HEK293 (cell line): ENCODE data around the gene CDH12.

ENCODE experiments used
- BCL11A ChIP-seq: fragments of 450-650 bp; formaldehyde crosslinking; IDR thresholded peaks from 2 replicates; pipeline ENCODE4 v1.5.1; 2016; ENCODE audit warnings: low read depth, missing biosample characterization, missing genetic modification characterization
- CTCF ChIP-seq: fragments of 450-650 bp; formaldehyde crosslinking; IDR thresholded peaks from 2 replicates; pipeline ENCODE4 v1.5.1; 2016; ENCODE audit warnings: missing biosample characterization, missing genetic modification characterization
- HOXD13 ChIP-seq: sonication (generic); formaldehyde crosslinking; IDR thresholded peaks from 2 replicates; pipeline ENCODE4 v1.8.0; 2022; ENCODE audit warnings: missing genetic modification reagents, borderline replicate concordance
- REST ChIP-seq: fragments of 450-650 bp; formaldehyde crosslinking; IDR thresholded peaks from 2 replicates; pipeline ENCODE4 v1.5.1; 2016; ENCODE audit warnings: missing biosample characterization, missing genetic modification characterization
- TCF7L2 ChIP-seq: IDR thresholded peaks from 2 replicates; pipeline ENCODE4 v1.6.1; 2011; ENCODE audit warnings: low read depth, mild to moderate bottlenecking, inconsistent platforms, low read length, moderate library complexity, borderline replicate concordance
- ZBTB7A ChIP-seq: fragments of 450-650 bp; formaldehyde crosslinking; IDR thresholded peaks from 2 replicates; pipeline ENCODE4 v1.5.1; 2016; ENCODE audit warnings: low read depth, missing biosample characterization, missing genetic modification characterization
- ZFP3 ChIP-seq: fragments of 450-650 bp; formaldehyde crosslinking; IDR thresholded peaks from 2 replicates; pipeline ENCODE4 v1.5.1; 2016; ENCODE audit warnings: low read depth, missing biosample characterization, missing genetic modification characterization
- ZNF184 ChIP-seq: fragments of 450-650 bp; IDR thresholded peaks from 2 replicates; pipeline ENCODE4 v1.5.1; 2018; ENCODE audit warnings: missing biosample characterization, mild to moderate bottlenecking, missing genetic modification characterization
- ZNF280C ChIP-seq: fragments of 450-650 bp; formaldehyde crosslinking; IDR thresholded peaks from 2 replicates; pipeline ENCODE4 v1.5.1; 2016; ENCODE audit warnings: missing biosample characterization, missing genetic modification characterization
- ZNF48 ChIP-seq: fragments of 450-650 bp; formaldehyde crosslinking; IDR thresholded peaks from 2 replicates; pipeline ENCODE4 v1.5.1; 2016; ENCODE audit warnings: missing biosample characterization, missing genetic modification characterization
- ZNF777 ChIP-seq: fragments of 450-650 bp; formaldehyde crosslinking; IDR thresholded peaks from 2 replicates; pipeline ENCODE4 v1.5.1; 2017; ENCODE audit warnings: missing biosample characterization, missing genetic modification characterization, borderline replicate concordance

GRCh38 chr5:22734907-22735306 lies 118.2 kb downstream of the CDH12 start:
- TF ChIP-seq ZNF184 (tag by site-specific recombination) (no peak), CTCF (tag by site-specific recombination) (no peak), ZBTB7A (tag by site-specific recombination) (no peak), ZFP3 (tag by site-specific recombination) (no peak), REST (tag by site-specific recombination) (no peak), ZNF777 (no peak), TCF7L2 (no peak), ZNF48 (tag by site-specific recombination) (no peak), ZNF280C (tag by site-specific recombination) (no peak), HOXD13 (CRISPR knock-in tag) (no peak), BCL11A (tag by site-specific recombination) (no peak)
